HFF-Myc (cell line): ENCODE measurements around the gene RAB5A.
"Not testable (repeated sequence)": the region's sequence is repeated elsewhere in the genome, so short reads cannot be mapped to it uniquely, and the experiment has no call there.

ENCODE experiments used
- DNase-seq: peaks from one replicate; pipeline ENCODE4 v3.0.0-alpha.2; 2011; ENCODE audit warnings: low read depth; ENCODE audit errors: extremely low read depth
- H3K4me3 ChIP-seq: replicated peaks from 2 replicates; pipeline ENCODE4 v1.5.1; 2011; ENCODE audit warnings: low read depth, mild to moderate bottlenecking, control low read depth, low read length
- CTCF ChIP-seq: IDR thresholded peaks from 2 replicates; pipeline ENCODE4 v1.5.1; 2012; ENCODE audit warnings: mild to moderate bottlenecking, low read depth, low read length, control low read depth; ENCODE audit errors: missing control alignments

The RAB5A gene

DNA sequence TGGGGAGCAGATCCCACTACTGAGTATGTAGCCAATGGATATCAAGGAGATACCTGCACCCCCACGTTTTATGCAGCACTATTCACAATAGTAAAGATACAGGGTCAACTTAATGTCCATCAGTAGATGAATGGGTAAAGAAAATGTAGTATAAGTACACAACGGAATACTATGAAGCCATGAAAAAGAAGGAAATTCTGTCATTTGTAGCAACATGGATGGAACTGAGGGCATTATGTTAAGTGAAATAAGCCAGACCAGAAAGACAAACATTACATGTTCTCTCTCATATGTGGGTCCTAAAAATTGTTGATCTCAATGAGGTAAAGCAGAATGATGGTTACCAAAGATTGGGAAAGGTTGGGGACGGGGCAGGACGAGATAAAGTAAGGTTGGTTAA, 50.6 kb downstream of the RAB5A start:
- no peak for DNase-seq

GRCh38 chr3:20001932-20002331, 55.0 kb downstream of the RAB5A start:
- H3K4me3 ChIP-seq: no peak overlapping the region
- no peak for DNase-seq
- TF ChIP-seq CTCF: no peak

More for the DNA sequence above, 50.6 kb downstream of the RAB5A start:
- no peak for TF ChIP-seq CTCF
- H3K4me3 ChIP-seq: no peak overlapping the region

DNA sequence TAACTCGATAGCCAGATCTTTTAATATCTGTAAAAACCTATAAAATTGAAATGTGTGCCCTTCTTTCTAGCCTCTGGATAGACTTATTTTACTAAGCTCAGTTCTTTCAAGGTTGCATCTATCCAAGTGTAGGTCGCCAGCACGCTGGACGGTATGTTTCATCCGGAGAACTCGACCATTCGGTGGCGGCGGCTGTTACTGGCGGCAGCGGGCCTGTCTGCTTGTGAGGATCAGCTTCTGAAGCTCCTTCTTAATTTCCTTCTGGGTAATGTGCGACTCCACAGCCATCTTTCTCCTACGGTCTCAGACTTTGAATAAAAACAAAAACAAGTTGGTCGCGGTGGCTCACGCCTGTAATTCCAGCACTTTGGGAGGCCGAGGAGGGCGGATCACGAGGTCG, 61.1 kb downstream of the RAB5A start:
- no peak for DNase-seq
- TF ChIP-seq CTCF: no peak
- no peak overlapping the region for H3K4me3 ChIP-seq

- no peak for DNase-seq
- H3K4me3 ChIP-seq: no peak overlapping the region
- no peak for TF ChIP-seq CTCF
Measured at GRCh38 chr3:20008646-20009045, 61.7 kb downstream of the RAB5A start.

- no peak within 1 kb of the TSS for H3K4me3 ChIP-seq
- no peak for TF ChIP-seq CTCF
- no peak for DNase-seq
Measured at GRCh38 chr3:20012164-20012563, 65.3 kb downstream of the RAB5A start, which contains the start of gene PP2D1. PP2D1 (minus strand) TSS chr3:20012264; CDS start chr3:20012072, 192 bp downstream.

GRCh38 chr3:20013396-20013795, 66.5 kb downstream of the RAB5A start:
- no peak for DNase-seq
- no peak for TF ChIP-seq CTCF
- no peak overlapping the region for H3K4me3 ChIP-seq

- no peak for DNase-seq
- H3K4me3 ChIP-seq: no peak overlapping the region
- TF ChIP-seq CTCF: no peak
Measured at GRCh38 chr3:20015525-20015924, 68.6 kb downstream of the RAB5A start.

GRCh38 chr3:20016076-20016475, 69.2 kb downstream of the RAB5A start:
- not testable (repeated sequence) for DNase-seq

More at GRCh38 chr3:20016076-20016475, 69.2 kb downstream of the RAB5A start:
- not testable (repeated sequence) for H3K4me3 ChIP-seq
